H9 (cell line): ENCODE measurements around the gene NTRK2. TPM values are rescaled to one million over a fixed set of nuclear protein-coding genes. Genes with fewer than 3 reads are reported as not detected.

Experiments used
- DNase-seq: peaks from one replicate; pipeline ENCODE4 v3.0.0-alpha.2; 2017
- H2AFZ ChIP-seq: one replicate; pipeline ENCODE4 v1.6.1; 2013; ENCODE audit warnings: mild to moderate bottlenecking, low read length, control low read depth, moderate library complexity
- H2AK5ac ChIP-seq: 2 replicates; pipeline ENCODE4 v1.6.1; 2013; ENCODE audit warnings: low read length, control low read depth, mixed read lengths; ENCODE audit not compliant: insufficient read length
- H2BK120ac ChIP-seq: one replicate; pipeline ENCODE4 v1.6.1; 2013; ENCODE audit warnings: low read depth, mild to moderate bottlenecking, low read length, control low read depth, inconsistent platforms; ENCODE audit not compliant: poor library complexity, severe bottlenecking
- H2BK12ac ChIP-seq: 2 replicates; pipeline ENCODE4 v1.6.1; 2013; ENCODE audit warnings: low read length, control low read depth, mixed read lengths, low read depth; ENCODE audit not compliant: insufficient read length
- H2BK15ac ChIP-seq: 2 replicates; pipeline ENCODE4 v1.6.1; 2013; ENCODE audit warnings: low read depth, low read length, control low read depth
- H2BK20ac ChIP-seq: one replicate; pipeline ENCODE4 v1.6.1; 2013; ENCODE audit warnings: low read depth, mild to moderate bottlenecking, low read length, control low read depth, inconsistent platforms; ENCODE audit not compliant: poor library complexity, severe bottlenecking
- H2BK5ac ChIP-seq: 2 replicates; pipeline ENCODE4 v1.6.1; 2013; ENCODE audit warnings: low read length, control low read depth, mixed read lengths; ENCODE audit not compliant: insufficient read length
- H3K14ac ChIP-seq: 2 replicates; pipeline ENCODE4 v1.6.1; 2013; ENCODE audit warnings: low read length, control low read depth; ENCODE audit not compliant: insufficient read depth
- H3K18ac ChIP-seq: 2 replicates; pipeline ENCODE4 v1.6.1; 2013; ENCODE audit warnings: low read depth, mild to moderate bottlenecking, mixed read lengths, low read length, control low read depth; ENCODE audit not compliant: insufficient read length
- H3K23ac ChIP-seq: 2 replicates; pipeline ENCODE4 v1.6.1; 2013; ENCODE audit warnings: low read length, control low read depth, mixed read lengths, low read depth; ENCODE audit not compliant: insufficient read length
- H3K23me2 ChIP-seq: 2 replicates; pipeline ENCODE4 v1.6.1; 2013; ENCODE audit warnings: low read depth, mild to moderate bottlenecking, mixed read lengths, low read length, control low read depth; ENCODE audit not compliant: insufficient read length, poor library complexity, severe bottlenecking
- H3K27ac ChIP-seq: 2 replicates; pipeline ENCODE4 v1.5.1; 2013; ENCODE audit warnings: low read length, control low read depth, mixed read lengths, low read depth; ENCODE audit not compliant: insufficient read length
- H3K27me3 ChIP-seq: 2 replicates; pipeline ENCODE4 v1.6.1; 2013; ENCODE audit warnings: low read length, control low read depth, inconsistent platforms; ENCODE audit not compliant: insufficient read depth
- H3K4ac ChIP-seq: 2 replicates; pipeline ENCODE4 v1.6.1; 2013; ENCODE audit warnings: low read depth, mild to moderate bottlenecking, control low read depth, inconsistent platforms, low read length, moderate library complexity
- H3K4me1 ChIP-seq: 2 replicates; pipeline ENCODE4 v1.6.1; 2013; ENCODE audit warnings: low read length, control low read depth, inconsistent platforms; ENCODE audit not compliant: insufficient read depth
- H3K4me2 ChIP-seq: 2 replicates; pipeline ENCODE4 v1.6.1; 2013; ENCODE audit warnings: low read length, control low read depth, mixed read lengths; ENCODE audit not compliant: insufficient read length, insufficient read depth
- H3K56ac ChIP-seq: 2 replicates; pipeline ENCODE4 v1.6.1; 2013; ENCODE audit warnings: low read depth, mild to moderate bottlenecking, mixed read lengths, low read length, control low read depth; ENCODE audit not compliant: insufficient read length
- H3K79me1 ChIP-seq: 2 replicates; pipeline ENCODE4 v1.6.1; 2013; ENCODE audit warnings: low read depth, mild to moderate bottlenecking, moderate library complexity, low read length, control low read depth, inconsistent platforms; ENCODE audit not compliant: insufficient read depth, poor library complexity, severe bottlenecking
- H3K79me2 ChIP-seq: 2 replicates; pipeline ENCODE4 v1.6.1; 2013; ENCODE audit warnings: low read length, control low read depth, inconsistent platforms; ENCODE audit not compliant: insufficient read depth
- H3K9ac ChIP-seq: 2 replicates; pipeline ENCODE4 v1.6.1; 2013; ENCODE audit warnings: low read length, control low read depth, mixed read lengths; ENCODE audit not compliant: insufficient read length; ENCODE audit errors: extremely low read depth
- H3K9me3 ChIP-seq: one replicate; pipeline ENCODE4 v1.6.1; 2013; ENCODE audit warnings: low read depth, low read length, inconsistent platforms; ENCODE audit not compliant: control insufficient read depth
- H3T11ph ChIP-seq: one replicate; pipeline ENCODE4 v1.6.1; 2013; ENCODE audit warnings: mild to moderate bottlenecking, low read length, control low read depth, inconsistent platforms
- H4K20me1 ChIP-seq: one replicate; pipeline ENCODE4 v1.6.1; 2013; ENCODE audit not compliant: control insufficient read depth, insufficient read length, insufficient read depth
- H4K5ac ChIP-seq: 2 replicates; pipeline ENCODE4 v1.6.1; 2013; ENCODE audit warnings: low read depth, mild to moderate bottlenecking, mixed read lengths, low read length, control low read depth; ENCODE audit not compliant: insufficient read length
- H4K8ac ChIP-seq: replicated peaks from 2 replicates; pipeline ENCODE4 v1.6.1; 2013; ENCODE audit warnings: low read length, control low read depth, mixed read lengths, low read depth; ENCODE audit not compliant: insufficient read length
- H4K91ac ChIP-seq: 2 replicates; pipeline ENCODE4 v1.6.1; 2013; ENCODE audit warnings: low read depth, mild to moderate bottlenecking, moderate library complexity, mixed read lengths, low read length, control low read depth; ENCODE audit not compliant: insufficient read length
- H3K27ac Mint-ChIP-seq, 3 experiments: 2 replicates in 2 of 3; 3 replicates in 1 of 3; pipeline ENCODE4 v1.8.0; 2020 to 2021; ENCODE audit warnings: mixed read lengths in 3 of 3, mild to moderate bottlenecking in 1 of 3, moderate library complexity in 1 of 3
- H3K27me3 Mint-ChIP-seq: 2 replicates; pipeline ENCODE4 v1.8.0; 2021; ENCODE audit warnings: low read depth, mild to moderate bottlenecking, moderate library complexity, mixed read lengths
- H3K36me3 Mint-ChIP-seq, 3 experiments: 2 replicates in 2 of 3; 3 replicates in 1 of 3; pipeline ENCODE4 v1.8.0; 2020 to 2021; ENCODE audit warnings: low read depth in 3 of 3, mixed read lengths in 3 of 3; ENCODE audit not compliant: insufficient read depth in 1 of 3
- H3K4me1 Mint-ChIP-seq, 2 experiments: 2 replicates each; pipeline ENCODE4 v1.8.0; 2020; ENCODE audit warnings: mixed read lengths in 2 of 2
- H3K4me3 Mint-ChIP-seq, 2 experiments: 2 replicates in 1 of 2; 3 replicates in 1 of 2; pipeline ENCODE4 v1.8.0; 2020 to 2021; ENCODE audit warnings: mild to moderate bottlenecking in 2 of 2, mixed read lengths in 2 of 2, moderate library complexity in 1 of 2
- H3K9me3 Mint-ChIP-seq, 2 experiments: 2 replicates in 1 of 2; 3 replicates in 1 of 2; pipeline ENCODE4 v1.8.0; 2020; ENCODE audit warnings: mild to moderate bottlenecking in 2 of 2, mixed read lengths in 2 of 2, moderate library complexity in 1 of 2
- CTCF ChIP-seq: fragments of 200-600 bp; sonication (generic); conservative IDR thresholded peaks from 3 replicates; pipeline ENCODE4 v1.8.0; 2021; ENCODE audit warnings: antibody characterized with exemption, mild to moderate bottlenecking
- WGBS: extraction: QIAGEN DNeasy Blood & Tissue Kit; methylation state at CpG from one replicate; pipeline ENCODE4 v1.1.7; 2013; ENCODE audit warnings: missing lambda C conversion rate, low lambda C conversion rate, mixed read lengths; ENCODE audit not compliant: insufficient read length; ENCODE audit errors: extremely low coverage; 5-methylcytosine and 5-hydroxymethylcytosine counted together
- total RNA-seq: library from RNA; stranded (reverse); gene quantifications from 2 replicates; pipeline ENCODE4 v1.2.1, GENCODE V29; 2021

The NTRK2 gene
- total RNA-seq, 1 experiment from 2014 or later, result 0.02 TPM

- Histone ChIP-seq H2BK15ac (no peak overlapping the region), H2BK120ac (no peak overlapping the region), H3K27ac (no peak overlapping the region), H2AFZ (no peak overlapping the region), H4K91ac (no peak overlapping the region), H3K23me2 (no peaks in the 10 kb centered on the region), H3K23ac (no peak overlapping the region), H2BK5ac (no peak overlapping the region), H4K5ac (no peak overlapping the region), H3K18ac (no peak overlapping the region), H2BK20ac (no peak overlapping the region), H3K79me2 (no peaks in the 10 kb centered on the region), H3K27me3 (no peaks in the 10 kb centered on the region), H3T11ph (no peak overlapping the region), H3K14ac (no peak overlapping the region), H3K4ac (no peak overlapping the region), H2AK5ac (no peak overlapping the region), H3K9ac (no peak overlapping the region), H2BK12ac (no peak overlapping the region), H3K9me3 (no peaks in the 10 kb centered on the region), H4K8ac (no peak overlapping the region), H4K20me1 (no peaks in the 10 kb centered on the region), H3K4me1 (no peaks in the 10 kb centered on the region), H3K56ac (no peak overlapping the region), H3K79me1 (no peaks in the 10 kb centered on the region), H3K4me2 (no peak overlapping the region)
- no peaks in the 10 kb centered on the region for H3K9me3 Mint-ChIP-seq
- H3K27me3 Mint-ChIP-seq, result peaks cover 4% of the 10 kb centered on the region; the same call in 1 of the 2 replicates
- H3K4me3 Mint-ChIP-seq, result no peak overlapping the region
- no CpG with 5 or more reads among the region's 2 CpGs for WGBS
- DNase-seq, result no peak
- H3K27ac Mint-ChIP-seq, result no peak overlapping the region
- no peak for TF ChIP-seq CTCF
- H3K36me3 Mint-ChIP-seq, result no peaks in the 10 kb centered on the region; a peak in 2 of 7 replicates
- peaks cover 3 to 5% of the 10 kb centered on the region in 2 experiments; a peak in 3 of 4 replicates for H3K4me1 Mint-ChIP-seq
Measured at GRCh38 chr9:84828046-84828445, 158.5 kb downstream of the NTRK2 start.
